GM15510 (cell line): ENCODE data around the gene NCBP2.
A peak's percentile ranks its signal among the peaks of the same experiment; 100 is the strongest.

Experiments
- POLR2A ChIP-seq: IDR thresholded peaks from 3 replicates; pipeline ENCODE4 v1.6.1; 2011; ENCODE audit warnings: borderline replicate concordance; ENCODE audit not compliant: insufficient read length; ENCODE audit errors: extremely low read depth

Gene NCBP2

DNA sequence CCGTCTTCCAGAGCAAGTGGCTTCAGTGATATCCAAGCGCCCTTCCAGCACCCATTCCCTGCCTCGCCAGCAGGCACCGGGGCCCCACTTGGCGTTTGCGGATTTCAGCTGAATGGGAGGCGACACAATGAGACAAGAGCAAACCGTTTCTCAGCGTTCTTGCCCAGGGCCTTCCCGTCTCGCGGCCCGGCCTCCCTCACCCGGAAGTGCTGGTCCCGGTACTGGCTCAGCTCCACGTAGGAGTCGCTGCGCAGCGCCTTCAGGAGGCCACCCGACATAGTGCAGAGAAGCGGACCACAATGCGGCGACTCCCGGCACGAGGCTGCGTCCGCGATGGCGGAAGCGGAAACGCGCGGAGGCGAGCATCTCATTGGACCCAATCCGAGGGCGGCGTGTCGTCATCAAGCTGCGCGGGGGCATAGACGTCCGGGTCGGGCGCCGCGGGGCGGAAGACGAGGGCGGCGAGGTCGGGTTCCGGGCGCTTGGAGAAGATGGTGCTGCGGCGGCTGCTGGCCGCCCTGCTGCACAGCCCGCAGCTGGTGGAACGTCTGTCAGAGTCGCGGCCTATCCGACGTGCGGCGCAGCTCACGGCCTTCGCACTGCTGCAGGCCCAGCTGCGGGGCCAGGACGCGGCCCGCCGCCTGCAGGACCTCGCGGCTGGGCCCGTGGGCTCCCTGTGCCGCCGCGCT is at the start of gene NCBP2:
TSS of gene NCBP2 (minus strand) at position 303 of the 689 bp plus-strand sequence. CDS start at position 278, 25 bp downstream.
- TF ChIP-seq POLR2A: peak; percentile 94

DNA sequence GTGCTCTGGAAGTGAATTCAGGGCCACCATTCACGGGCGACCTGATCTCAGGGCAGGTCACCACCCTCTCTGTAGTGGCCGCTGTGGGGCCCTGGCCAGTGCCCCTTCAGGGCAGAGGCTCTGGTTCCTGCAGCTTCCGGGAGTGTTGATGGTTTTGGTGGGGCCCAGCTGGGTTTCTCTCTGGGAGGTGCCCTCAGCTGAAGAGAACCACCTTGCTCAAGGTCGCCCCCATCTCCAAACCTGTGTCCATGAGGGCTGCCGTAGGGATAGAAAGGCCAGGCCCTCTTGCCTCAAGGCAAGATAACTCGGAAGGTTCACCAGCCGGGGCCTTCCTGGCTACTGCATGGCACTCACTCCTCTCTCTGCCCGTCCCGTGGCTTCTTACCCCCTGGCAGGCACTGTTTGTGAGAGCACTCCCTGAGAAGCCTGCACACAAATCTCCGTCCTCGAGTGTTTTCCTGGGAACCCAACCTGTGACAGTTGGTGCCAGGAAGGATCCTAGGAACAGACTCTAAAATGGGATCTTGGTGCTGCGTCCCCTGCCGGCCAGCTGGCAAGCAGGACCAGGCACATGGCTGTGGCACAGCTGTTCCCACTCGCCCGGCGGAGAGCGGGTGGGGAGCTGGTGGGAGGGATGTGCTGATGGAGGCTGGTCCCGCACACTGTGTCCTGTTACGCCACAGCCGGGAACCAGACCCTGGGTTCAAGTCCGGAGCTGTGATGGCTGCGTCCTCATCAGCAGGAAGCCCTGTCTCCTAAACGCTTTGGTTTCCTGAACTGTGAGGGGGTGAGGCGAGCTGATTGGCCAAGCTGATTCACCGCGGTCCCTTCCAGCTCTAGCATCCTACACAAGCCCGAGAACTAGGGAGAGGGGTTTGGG is 49.5 kb upstream of the NCBP2 start:
- TF ChIP-seq POLR2A: no peak

DNA sequence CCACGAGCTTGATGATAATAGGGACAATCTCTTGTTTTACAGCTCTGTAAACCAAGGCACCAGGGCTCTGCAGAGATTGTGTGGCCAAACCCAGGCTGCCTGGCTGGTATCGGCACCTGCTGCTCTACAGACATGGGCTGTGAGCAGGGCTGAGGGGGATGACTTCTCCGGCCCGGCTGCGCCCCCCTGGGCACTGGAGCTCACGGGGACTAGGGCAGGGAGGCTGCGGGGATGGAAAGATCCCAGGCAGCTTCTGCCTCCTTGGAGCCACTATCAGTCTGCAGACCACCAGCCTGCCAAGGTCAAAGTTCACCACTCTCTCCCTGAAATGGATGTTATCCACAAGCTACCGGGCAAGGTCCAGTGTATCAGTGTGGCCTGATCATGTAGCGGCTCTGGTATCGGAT is 48.3 kb upstream of the NCBP2 start:
- TF ChIP-seq POLR2A: no peak

DNA sequence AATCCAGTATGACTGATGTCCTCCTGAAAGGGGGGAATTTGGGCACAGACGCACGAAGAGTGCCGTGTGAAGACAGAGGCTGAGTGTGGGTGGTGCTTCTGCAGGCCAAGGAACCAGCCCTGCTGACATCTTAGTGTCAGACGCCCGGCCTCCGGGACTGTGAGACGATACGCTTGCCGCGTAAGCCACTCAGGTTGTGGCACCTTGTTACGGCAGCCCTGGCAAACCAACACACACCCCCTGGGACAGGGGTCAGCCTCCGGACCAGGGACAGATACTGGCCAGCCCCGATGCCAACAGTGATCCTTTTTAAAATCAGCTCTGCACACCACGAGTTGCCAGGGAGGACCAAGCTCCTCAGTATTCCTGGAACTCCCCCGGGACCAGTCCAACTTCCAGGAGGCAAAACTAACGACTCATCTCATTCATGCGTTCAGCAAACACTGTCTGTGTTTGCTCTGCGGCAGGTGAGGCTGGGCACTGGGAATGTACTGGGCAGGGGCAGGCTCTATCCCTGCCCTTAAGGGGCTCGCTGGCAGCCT is 47.5 kb upstream of the NCBP2 start:
- no peak for TF ChIP-seq POLR2A

DNA sequence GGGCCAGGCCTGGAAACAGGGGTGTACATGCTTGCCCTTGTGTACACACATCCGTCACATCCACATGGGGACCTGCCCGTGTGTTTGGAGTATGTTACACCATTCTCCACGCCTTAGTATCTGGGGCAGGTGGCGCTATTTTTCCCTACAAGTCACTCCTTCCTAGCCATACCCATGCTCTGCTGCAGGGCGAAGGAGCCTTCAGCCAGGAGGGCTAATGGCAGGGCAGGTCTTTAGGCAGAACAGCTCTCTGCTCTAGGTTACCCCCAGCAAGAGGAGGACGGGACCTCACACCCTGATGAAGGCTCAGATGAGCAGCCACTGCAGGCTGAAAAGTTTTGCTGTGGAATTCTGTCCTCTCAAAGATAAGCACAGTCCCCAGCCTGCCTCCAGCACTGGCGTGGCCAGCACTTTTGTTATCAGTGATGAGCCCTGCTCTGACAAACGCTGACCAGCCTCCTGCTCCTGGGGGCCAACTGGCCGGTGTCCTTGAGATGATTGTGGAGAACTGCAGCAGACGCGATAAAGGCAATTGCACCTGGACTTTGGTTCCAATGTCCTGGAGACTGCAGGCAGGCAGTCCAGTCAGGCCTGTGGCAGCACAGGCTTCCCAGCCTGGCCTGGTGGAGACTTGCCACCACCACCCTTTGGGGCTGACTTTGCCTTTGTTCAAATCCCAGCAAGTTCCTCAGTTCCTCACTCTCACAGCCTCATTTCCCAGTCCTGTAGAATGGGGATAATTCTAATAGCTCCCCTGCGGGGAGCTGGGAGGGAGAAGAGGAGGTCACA is 46.1 kb upstream of the NCBP2 start:
- TF ChIP-seq POLR2A: no peak

DNA sequence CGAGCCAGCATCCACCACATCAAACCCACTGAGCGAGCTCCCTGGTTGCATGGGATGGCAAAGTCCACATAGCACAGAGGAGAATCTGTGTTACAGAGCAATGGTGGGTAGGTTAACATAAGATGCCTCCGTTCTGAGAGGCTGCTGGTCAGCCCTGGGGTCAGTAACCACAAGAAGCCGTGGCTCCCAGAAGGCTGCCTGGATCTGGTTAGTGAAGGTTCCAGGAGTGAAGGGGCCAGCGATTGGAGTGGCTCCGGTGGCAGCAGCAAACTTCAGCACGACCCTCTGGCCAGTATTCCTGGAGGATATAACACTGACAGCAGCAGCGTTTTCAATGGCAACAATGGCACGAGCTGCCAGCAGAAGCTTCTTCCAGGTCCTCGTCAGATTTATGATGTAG is 44.7 kb upstream of the NCBP2 start:
- no peak for TF ChIP-seq POLR2A

DNA sequence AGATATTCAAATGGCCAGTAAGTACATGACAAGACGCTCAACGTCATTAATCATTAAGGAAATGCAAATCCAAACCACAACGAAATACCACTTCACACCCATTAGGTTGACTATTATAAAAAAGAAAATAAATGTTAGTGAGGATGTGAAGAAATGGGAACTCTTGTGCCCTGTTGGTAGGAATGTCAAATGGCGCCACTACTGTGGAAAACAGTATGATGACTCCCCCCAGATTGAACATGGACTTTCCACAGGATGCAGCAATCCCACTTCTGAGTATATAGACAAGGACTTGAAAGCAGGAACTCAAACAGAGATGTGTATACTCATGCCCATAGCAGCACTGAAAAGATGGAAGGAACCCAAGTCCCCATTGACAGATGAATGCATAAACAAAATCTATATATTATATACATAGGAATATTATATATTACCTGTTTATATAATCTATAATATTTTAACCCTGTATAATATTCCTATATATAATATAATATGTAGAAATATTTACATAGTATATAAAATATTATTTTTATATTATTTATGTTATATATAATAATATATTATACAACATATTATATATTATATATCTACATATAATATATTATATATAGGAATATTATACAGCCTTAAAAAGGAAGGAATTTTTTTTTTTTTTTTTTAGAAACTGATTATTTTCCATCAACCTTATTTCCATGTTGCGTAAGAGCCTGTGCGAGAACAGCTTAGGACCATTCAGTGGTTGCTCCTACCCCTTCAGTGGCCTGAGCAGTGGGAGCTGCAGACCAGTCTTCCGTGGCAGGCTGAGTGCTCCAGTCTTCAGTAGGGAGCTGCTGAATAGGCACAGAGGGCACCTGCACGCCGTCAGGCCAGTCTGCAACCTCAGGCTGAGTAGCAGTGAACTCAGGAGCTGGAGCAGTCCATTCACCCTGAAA is 43.9 kb upstream of the NCBP2 start:
- TF ChIP-seq POLR2A: no peak

DNA sequence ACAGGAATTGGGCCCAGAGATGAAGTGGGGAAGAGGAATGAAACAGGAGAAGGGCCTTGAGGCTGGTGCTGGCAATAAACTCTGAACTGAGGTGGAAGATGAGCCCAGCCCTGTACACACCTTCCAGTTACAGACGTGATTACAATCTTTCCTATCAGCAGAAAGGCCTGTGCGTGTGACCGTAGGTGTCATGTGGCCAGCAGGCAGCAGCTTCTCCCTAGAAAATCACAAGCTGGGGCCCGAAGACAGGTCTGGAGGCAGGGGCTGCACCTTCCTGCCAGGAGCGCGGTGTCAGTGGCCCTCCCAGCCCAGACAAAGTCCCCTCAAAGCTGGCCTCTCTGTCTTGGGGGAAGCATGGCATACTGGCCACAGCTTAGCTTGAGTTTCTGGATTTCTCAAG is 43.0 kb upstream of the NCBP2 start:
- TF ChIP-seq POLR2A: no peak

DNA sequence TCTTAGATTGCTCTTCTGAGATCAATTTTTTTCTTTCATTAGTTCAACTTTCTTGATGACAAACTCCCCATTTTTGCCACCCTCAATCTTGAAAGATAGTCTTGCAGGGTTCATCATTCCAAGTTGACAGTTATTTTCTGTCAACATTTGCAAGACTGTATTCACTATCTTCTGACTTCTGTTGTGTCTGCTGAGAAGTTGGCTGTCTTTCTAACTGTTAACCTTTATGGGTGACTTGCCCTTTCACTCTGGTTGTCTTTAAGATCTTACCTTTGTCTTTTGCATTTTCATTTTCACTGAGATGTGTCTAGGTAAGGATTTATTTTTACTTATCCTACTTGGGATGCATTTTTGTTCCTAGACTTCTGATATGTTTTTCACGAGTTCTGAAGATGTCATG is 40.9 kb upstream of the NCBP2 start:
- no peak for TF ChIP-seq POLR2A

DNA sequence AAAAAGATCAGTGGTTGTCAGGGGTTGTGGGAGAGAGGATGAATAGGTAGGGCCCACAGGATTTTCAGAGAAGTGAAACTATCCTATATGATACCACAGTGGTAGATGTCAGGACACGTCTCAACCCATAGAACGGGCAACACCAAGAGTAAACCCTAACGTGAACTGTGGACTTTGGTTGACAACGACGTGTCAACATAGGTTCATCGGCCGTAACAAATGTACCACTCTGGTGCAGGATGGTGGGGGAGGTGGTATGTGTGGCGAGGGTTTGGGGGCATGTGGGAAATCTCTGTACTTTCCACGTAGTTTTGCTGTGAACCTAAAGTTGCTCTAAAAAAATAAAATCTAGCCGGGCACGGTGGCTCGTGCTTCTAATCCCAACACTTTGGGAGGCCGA is 39.3 kb upstream of the NCBP2 start:
- TF ChIP-seq POLR2A: no peak

DNA sequence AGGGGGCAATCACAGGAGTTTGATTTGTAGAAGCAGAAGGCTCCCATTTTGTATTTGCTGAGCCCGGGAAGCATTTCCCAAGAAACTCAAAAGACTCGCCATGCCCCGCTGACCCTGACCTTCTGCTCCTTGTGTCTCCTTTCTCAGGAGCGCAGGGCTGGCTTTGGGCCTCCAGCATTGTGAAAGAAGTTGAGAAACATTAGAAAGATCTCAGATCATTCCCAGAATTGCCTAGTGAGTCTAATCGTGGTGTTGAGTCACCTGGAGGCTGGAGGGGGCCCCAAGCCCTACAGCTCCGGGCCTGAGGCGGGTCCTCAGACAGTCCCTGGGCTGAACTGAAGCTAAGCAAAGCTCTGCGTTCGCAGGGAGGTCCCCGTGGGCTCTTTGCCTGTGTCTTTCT is 37.2 kb upstream of the NCBP2 start:
- no peak for TF ChIP-seq POLR2A

DNA sequence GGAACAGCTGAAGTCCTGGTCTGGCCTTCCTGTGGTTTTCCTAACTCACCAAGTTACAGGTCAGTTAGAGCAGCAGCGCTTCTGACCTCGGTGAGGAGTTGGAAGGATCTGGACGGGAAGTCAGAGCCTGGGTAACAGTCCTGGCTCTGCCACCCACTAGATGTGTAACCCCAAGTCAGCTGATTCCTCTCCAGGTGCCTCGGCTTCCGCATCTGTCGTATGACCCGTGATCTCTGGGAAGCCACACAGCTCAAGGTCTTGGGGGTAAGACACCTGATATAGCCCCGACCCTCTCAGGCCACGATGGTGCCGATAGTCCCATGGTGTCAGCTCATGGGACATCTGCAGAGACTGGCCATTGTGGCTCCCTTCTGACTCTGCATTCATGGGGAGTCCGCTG is 34.6 kb upstream of the NCBP2 start:
- TF ChIP-seq POLR2A: no peak

DNA sequence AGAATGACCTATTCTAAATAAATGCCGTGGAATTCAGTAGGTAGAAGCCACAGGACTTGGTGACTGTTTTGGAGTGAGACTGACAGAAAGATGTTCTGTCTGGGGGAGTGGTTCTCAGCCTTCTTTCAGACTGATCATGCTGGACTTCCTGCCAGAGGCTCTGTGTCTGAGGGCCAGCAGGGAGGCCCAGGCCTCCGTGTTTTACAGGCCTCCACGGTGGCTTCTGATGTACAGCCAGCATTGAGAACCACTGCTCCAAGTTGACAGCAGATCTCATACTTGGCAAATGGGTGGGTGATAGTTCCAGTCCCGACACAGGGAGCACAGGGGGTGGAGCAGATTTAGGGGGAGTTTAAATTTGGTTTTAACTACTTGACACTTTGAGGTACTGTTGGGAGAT is 33.0 kb upstream of the NCBP2 start:
- no peak for TF ChIP-seq POLR2A

DNA sequence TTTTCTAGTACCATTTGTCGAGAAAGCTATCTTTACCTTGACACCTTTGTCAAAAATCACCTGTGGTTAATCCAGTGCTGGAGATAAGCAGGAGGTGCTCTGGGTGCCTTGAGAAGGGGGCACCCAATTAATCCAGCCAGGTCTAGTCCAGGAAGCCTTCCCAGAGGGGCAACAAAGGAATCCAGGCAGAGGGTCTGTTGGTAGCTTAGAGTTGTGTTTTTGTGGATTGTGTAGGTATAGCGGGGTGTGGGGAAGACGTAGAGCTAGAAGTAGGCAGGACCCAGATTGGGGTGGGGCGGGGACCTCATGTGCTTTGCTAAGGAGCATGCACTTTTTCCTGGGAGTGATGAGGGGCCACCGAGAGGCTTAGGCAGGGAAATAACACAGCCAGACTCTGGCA is 32.3 kb upstream of the NCBP2 start:
- no peak for TF ChIP-seq POLR2A

DNA sequence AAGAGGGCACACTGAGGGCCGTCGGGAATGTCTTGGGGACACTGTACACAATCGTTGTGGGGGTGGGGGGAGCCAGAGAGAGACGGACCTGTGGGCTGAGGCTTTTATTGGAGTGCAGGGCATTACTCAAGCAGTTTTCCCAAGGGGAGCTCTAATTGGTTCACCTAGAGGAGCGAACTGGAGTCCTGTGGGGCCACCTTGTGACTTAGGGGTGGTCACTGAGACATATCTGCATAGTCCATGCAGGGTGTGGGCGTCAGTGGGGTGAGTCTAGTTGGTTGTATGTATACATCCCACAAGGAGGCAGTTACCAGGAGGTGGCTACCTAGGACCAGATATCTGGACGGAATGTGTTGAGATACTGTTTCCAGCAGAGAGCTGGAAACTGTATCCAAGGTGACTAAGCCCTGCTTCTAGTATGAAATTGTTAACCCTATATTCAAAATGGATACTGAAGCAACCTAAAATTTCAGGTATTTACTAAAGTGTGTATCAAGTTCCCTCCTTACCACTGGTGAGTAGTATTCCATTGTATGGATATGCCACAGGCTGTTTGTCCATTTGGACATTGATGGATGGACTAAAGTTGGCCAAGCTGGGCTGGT is 28.9 kb upstream of the NCBP2 start:
- TF ChIP-seq POLR2A: no peak
